Right cardiac atrium (tissue), 5 donors: ENCODE results near the gene ZRSR2. TPM values are rescaled to one million over a fixed set of nuclear protein-coding genes. Genes with fewer than 3 reads are reported as not detected.
"Not testable (repeated sequence)": the region's sequence is repeated elsewhere in the genome, so short reads cannot be mapped to it uniquely, and the experiment has no call there.

Experiments used
- ATAC-seq, 2 donors: fragments of 200-7000 bp; cut with Tn5 transposase; one replicate each; pipeline versions ENCODE4 v1.8.0 to v1.9.1; 2020; ENCODE audit warnings: moderate library complexity in 2 of 2, mild to moderate bottlenecking in 1 of 2
- DNase-seq, 3 donors: peaks; one replicate each; pipeline ENCODE4 v3.0.0-alpha.2; 2020
- H3K27ac ChIP-seq: one replicate; pipeline ENCODE4 v1.5.1; 2013; ENCODE audit warnings: mild to moderate bottlenecking, low read length, control low read depth, moderate library complexity
- H3K27me3 ChIP-seq: one replicate; pipeline ENCODE4 v1.6.1; 2013; ENCODE audit not compliant: control insufficient read depth, insufficient read depth
- H3K4me1 ChIP-seq: one replicate; pipeline ENCODE4 v1.6.1; 2013; ENCODE audit warnings: low read length; ENCODE audit not compliant: control insufficient read depth, insufficient read depth
- H3K4me3 ChIP-seq: one replicate; pipeline ENCODE4 v1.5.1; 2013; ENCODE audit warnings: low read length, control low read depth
- H3K9me3 ChIP-seq: one replicate; pipeline ENCODE4 v1.6.1; 2013; ENCODE audit warnings: low read length; ENCODE audit not compliant: control insufficient read depth
- WGBS: extraction: QIAGEN DNeasy Blood & Tissue Kit; methylation state at CpG from one replicate; pipeline ENCODE4 v1.1.7; 2013; 5-methylcytosine and 5-hydroxymethylcytosine counted together
- intact Hi-C, 4 donors: fragments of 100-400 bp; cut with DNase I; formaldehyde crosslinking; loops; one replicate each; pipeline versions ENCODE4 v1.11.0 to v1.14.0; 2022 to 2023
- polyA plus RNA-seq: library from polyadenylated mRNA; stranded (reverse); fragments of 200-250 nt; gene quantifications from one replicate; pipeline ENCODE4 v1.2.3, GENCODE V29; 2013
- total RNA-seq, 4 donors: library from RNA; stranded (reverse); fragmentation: NEBNext Ultra II Directional; extraction: Animal tissue kit (Norgen Biotek cat#: 25700); gene quantifications; one replicate each; pipeline ENCODE4 v1.2.1, GENCODE V29; 2021
- donor health status: healthy with polysubstance abuse.
- donor health status: DM: no; HTN: yes; CAD: no.
- donor health status: DM: no; HTN: no; CAD: no.
- donor health status: DM: no; HTN: yes; CAD: no; lungs with severe emphysema.
- donor health status: DM: yes; HTN: yes; CAD: no.

ZRSR2 gene
- total and polyA plus RNA-seq, 5 donors = 6.8 to 13.6 (median 8.3) TPM

DNA sequence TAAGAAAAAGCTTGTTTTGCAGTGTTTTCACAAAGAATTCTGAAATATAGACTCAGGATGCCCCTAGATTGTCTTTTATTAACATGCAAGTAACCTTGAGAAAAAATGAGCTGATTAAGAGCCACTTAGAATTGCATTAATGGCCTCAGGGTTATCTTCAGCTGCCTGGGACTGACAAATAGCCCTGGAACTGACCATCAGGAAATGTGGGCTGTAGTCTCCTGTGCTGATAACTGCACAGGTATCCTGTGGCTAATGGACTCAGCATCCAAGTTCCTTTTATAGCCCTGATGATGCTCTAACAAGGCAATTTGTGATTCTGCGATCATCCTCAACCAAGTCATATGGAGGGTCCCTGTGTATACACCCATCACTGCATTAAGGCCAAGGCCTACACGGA is 35.2 kb upstream of the ZRSR2 start:
- H3K9me3 ChIP-seq = no peaks in the 10 kb centered on the region
- peaks cover 4% of the 10 kb centered on the region for H3K4me1 ChIP-seq
- H3K27me3 ChIP-seq = no peaks in the 10 kb centered on the region
- no peak for ATAC-seq
- no peak overlapping the region for H3K4me3 ChIP-seq
- intact Hi-C loops = no loop called here
- no peak for DNase-seq
- 84% methylated on average over 2 of the region's 2 CpGs for WGBS
- no peak overlapping the region for H3K27ac ChIP-seq

DNA sequence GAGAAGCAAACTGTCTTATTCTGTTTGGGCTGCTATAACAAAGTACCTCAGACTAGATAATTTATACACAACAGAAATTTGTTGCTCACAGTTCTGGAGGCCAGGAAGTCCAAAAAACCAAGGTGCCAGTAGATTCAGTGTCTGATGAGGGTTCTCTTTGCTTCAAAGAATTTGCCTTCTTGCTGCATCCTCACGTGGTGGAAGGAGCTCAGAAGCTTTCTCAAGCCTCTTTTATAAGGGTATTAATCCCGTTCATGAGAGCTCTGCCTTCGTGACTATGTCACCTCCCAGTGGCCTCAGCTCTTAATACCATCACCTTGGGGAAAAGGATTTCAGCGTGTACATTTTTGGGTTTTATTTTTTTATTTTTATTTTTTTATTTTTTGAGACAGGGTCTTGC is 32.1 kb upstream of the ZRSR2 start:
- DNase-seq (no peak), ATAC-seq (no peak)
- WGBS = 88% methylated on average over 4 of the region's 4 CpGs
- H3K4me3 ChIP-seq = no peak overlapping the region
- no peaks in the 10 kb centered on the region for H3K27me3 ChIP-seq
- no peaks in the 10 kb centered on the region for H3K9me3 ChIP-seq
- no peak overlapping the region for H3K27ac ChIP-seq
- H3K4me1 ChIP-seq = no peaks in the 10 kb centered on the region
- intact Hi-C loops = no loop called here

DNA sequence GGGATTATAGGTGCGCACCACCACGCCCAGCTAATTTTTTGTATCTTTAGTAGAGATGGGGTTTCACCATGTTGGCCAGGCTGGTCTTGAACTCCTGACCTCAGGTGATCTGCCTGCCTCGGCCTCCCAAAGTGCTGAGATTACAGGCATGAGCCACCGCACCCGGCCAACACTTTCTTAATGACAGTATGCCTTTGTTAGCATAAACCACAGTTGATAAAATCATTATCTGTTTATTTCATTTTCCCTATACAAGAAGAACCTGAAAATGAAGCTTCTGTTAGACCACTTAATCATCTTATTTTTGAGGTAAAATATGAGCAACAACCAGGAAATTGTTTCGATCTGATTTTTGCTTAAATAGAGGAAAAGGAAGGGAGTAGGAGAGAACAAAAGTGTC is 30.4 kb upstream of the ZRSR2 start:
- H3K4me1 ChIP-seq, H3K27me3 ChIP-seq, ATAC-seq, H3K27ac ChIP-seq, intact Hi-C loops, H3K4me3 ChIP-seq, DNase-seq, H3K9me3 ChIP-seq: not testable (repeated sequence)
- 71% methylated on average over 6 of the region's 6 CpGs for WGBS

DNA sequence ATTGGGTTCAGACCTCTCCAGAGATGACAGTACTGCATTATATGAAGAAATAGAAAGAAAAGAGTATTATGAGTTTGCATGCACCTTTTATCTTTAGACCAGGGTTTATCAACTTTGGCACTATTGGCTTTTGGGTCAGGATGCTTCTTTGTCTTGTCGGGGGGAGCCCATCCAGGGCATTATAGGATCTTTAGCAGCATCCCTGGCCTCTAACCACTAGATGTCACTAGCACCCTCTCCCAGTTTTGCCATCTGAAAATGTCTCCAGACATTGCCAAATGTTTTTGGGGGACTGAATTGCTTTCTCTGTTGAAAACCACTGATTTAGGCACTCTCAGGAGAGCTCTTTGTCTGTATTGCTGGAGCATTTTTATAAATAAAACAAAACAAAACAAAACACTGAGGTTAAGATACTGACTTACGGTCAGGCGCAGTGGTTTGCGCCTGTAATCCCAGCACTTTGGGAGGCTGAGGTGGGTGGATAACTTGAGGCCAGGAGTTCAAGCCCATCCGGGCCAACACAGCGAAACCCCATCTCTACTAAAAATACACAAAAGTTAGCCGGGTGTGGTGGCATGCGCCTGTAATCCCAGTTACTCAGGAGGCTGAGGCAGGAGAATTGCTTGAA is 28.6 kb upstream of the ZRSR2 start:
- Histone ChIP-seq H3K27me3 (no peaks in the 10 kb centered on the region), H3K9me3 (no peaks in the 10 kb centered on the region), H3K4me1 (no peaks in the 10 kb centered on the region), H3K27ac (no peak overlapping the region), H3K4me3 (no peak overlapping the region)
- intact Hi-C loops = no loop called here
- WGBS = 73% methylated on average over 8 of the region's 8 CpGs
- ATAC-seq (peak in 1 of 2 donors; percentile 34), DNase-seq (no peak)

DNA sequence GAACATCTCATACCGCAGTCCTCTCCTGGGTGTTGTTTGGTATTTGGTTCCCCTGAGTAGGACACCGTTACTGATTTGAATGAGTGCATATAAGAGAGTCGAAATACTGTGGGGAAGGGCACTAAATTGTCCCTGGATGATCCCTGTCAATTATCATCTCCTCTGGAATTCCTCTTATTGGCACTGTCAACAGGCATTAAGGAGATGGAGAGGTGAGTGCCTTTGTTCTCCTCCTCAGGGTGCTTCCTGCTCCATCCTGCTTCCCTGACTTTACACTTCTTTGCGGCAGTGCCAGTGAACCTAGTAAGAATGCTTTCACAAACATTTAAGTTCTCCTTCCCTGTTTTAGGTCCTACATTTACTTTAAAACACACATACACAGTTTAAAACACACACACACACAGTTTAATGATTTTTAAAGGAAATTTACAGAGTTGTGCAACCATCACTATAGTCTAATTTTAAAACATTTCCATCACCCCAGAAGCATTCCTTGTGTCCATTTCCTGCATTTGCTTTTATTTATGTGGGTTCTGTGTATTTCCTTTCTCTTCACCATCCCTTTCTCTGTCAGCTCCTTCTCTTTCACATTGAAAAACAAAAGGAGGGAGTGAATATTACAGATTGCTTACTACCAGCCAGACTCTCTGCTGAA is 20.9 kb upstream of the ZRSR2 start:
- 82% methylated on average over 4 of the region's 4 CpGs for WGBS
- Histone ChIP-seq H3K27me3 (no peaks in the 10 kb centered on the region), H3K4me3 (no peak overlapping the region), H3K27ac (no peak overlapping the region), H3K9me3 (no peaks in the 10 kb centered on the region), H3K4me1 (no peaks in the 10 kb centered on the region)
- intact Hi-C loops = no loop called here
- ATAC-seq (no peak), DNase-seq (no peak)

DNA sequence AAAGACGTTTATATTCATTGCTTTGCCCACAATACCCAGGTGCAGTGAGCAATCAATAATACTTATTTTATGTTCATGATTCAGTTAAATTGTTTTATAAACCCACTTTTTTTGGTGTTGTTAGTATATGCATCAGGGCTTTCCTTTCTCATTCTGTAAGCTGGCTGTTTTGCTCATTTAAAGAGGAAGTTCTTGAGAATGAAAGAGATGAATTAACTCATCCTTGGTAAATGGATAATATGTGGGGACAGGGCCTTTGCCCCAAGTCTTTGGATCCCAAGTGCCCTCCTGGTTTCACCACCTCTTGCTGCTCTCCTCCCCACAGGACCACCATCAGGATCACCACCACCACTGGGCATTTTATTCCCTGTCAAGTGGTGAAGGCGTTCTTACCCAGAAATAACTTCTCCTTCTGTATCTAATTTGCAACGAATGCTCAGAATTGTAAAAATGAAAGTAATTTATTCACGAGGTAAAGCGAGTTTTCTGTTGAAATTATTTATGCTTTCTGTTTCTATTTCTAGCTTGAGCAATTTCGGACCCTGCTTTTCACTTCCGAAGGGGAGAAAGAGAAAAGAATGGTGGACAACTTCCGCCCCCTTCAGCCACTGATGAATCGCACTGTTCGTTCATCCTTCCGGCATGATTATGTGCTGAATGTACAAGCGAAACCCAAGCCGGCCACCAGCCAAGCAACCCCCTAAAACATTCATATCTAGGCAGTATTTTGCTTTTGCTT is 8.2 kb upstream of the ZRSR2 start:
- Histone ChIP-seq H3K4me1 (no peaks in the 10 kb centered on the region), H3K9me3 (no peaks in the 10 kb centered on the region), H3K4me3 (no peak overlapping the region), H3K27ac (no peak overlapping the region), H3K27me3 (no peaks in the 10 kb centered on the region)
- DNase-seq = no peak
- WGBS = 74% methylated on average over 13 of the region's 13 CpGs
- ATAC-seq = no peak
- intact Hi-C loops = no loop called here

DNA sequence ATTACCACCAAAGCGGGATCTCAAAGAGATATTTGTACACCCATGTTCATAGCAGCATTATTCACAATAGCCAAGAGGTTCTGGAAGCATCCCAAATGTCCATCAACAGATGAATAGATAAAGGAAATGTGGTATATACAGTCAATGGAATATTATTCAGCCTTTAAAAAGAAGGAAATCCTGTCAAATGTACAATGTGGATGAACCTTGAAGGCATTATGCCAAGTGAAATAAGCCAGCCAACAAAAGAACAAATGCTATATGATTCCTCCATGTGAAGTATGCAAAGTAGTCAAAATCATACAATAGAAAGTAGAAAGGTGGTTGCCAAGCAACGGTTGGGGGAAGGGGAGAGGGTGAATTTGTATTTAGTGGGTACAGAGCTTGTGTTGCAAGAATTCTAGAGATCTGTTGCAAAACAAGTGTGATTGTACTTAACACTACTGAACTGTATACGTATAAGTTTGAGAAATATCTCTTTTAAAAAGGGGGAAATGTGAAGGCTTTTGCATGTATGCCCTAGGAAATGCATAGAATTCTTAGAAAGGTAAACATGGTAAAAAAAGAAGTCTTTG is 5.0 kb upstream of the ZRSR2 start:
- H3K27ac ChIP-seq = no peak overlapping the region
- 90% methylated on average over 3 of the region's 3 CpGs for WGBS
- H3K4me3 ChIP-seq = no peak overlapping the region
- H3K27me3 ChIP-seq = no peaks in the 10 kb centered on the region
- intact Hi-C loops = no loop called here
- no peaks in the 10 kb centered on the region for H3K4me1 ChIP-seq
- no peak for DNase-seq
- H3K9me3 ChIP-seq = no peaks in the 10 kb centered on the region
- ATAC-seq = no peak

DNA sequence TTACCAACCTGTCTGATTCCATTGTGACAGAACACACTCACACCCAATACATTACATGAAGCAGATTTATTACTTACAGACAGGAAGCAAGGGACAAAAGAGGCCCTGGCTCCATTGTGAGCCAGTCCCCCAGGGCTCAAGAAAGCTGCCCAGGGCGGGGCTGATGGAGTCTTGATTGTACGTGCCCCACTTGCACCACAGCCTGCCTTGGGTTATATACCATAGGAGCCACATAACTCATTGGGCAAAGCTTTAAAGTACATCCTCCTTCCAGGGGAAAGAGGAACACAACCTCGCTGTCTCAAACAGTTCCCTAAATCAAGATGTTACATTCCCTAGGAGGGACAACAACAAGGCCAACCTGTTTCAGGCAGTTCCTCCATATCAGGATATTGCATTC is 3.4 kb upstream of the ZRSR2 start:
- H3K9me3 ChIP-seq = no peaks in the 10 kb centered on the region
- ATAC-seq (no peak), DNase-seq (no peak)
- no peak overlapping the region for H3K4me3 ChIP-seq
- H3K27ac ChIP-seq = no peak overlapping the region
- WGBS = 75% methylated on average over 3 of the region's 3 CpGs
- no peaks in the 10 kb centered on the region for H3K27me3 ChIP-seq
- no peaks in the 10 kb centered on the region for H3K4me1 ChIP-seq
- intact Hi-C loops = no loop called here

DNA sequence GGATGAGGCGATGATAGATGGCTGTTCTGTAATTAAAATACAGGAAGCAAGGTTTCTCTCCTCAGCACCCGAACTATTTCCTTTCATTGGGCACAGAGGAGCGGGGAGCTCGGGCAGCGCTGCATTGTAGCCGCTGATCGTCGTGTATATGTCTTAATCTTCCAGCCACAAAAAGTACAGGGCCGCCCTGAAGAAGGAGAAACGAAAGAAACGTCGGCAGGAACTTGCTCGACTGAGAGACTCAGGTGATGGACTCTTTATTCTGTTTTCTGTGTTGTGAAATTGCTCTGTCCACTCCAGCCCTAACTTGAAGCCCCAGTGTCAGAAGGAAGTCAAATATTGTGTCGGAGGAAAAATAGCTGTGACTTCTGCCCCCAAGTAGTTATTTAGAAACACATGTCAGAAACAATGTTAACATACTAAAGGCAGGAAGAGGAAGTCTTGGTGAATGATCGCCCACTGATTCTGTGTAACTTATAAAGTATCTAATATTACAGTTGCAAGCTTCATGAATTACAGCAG is 546 bp downstream of the ZRSR2 start:
- under 1% methylated on average over 15 of the region's 15 CpGs for WGBS
- intact Hi-C loops = no loop called here
- no peaks in the 10 kb centered on the region for H3K9me3 ChIP-seq
- H3K27ac ChIP-seq = peak overlapping the region; percentile 39
- H3K4me3 ChIP-seq = peak overlapping the region; percentile 63
- peak in 1 of 2 donors; percentile 8 for ATAC-seq
- no peaks in the 10 kb centered on the region for H3K4me1 ChIP-seq
- H3K27me3 ChIP-seq = no peaks in the 10 kb centered on the region
- no peak for DNase-seq

DNA sequence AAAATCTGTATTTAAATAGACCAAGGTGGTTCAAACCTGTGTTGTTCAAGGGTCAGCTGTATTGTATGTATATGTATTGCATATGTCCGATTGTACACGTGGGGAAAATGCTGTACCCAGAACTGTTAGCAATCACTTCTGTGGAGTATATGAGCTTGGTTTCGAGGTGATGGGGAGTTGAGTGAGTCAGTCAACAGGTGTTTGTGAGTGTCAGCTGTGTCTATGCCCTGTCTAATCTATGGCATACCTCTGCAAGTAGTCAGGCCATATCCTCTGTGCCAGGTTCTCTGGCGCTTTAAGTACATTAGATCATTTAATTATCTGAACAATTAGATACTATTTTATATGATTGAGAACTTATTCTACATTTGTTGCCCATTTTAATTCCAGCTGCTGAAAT is 7.4 kb downstream of the ZRSR2 start:
- Histone ChIP-seq H3K27ac (no peak overlapping the region), H3K27me3 (no peaks in the 10 kb centered on the region), H3K9me3 (no peaks in the 10 kb centered on the region), H3K4me1 (no peaks in the 10 kb centered on the region), H3K4me3 (no peak overlapping the region)
- no peak for ATAC-seq
- intact Hi-C loops = no loop called here
- no peak for DNase-seq
- WGBS = 92% methylated on average over 4 of the region's 4 CpGs

DNA sequence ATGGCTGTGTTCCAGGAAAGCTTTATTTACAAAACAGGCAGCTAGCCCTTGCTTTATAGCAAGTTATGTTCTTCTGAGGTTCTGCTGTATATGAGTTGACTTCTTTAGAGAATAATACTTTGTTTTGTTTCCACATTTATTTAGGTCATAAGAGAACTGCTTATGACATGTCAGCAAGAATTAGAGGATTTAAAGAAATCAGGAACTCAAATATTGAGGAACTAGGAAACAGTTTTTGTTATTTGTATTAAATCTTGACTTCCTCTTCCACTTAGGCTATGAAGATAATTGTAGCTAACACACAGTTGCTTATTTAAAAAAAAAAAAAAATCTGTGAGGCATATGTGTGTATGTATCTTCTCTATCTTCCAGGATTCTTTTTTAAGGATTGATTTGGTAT is 14.3 kb downstream of the ZRSR2 start:
- no peak overlapping the region for H3K4me3 ChIP-seq
- no peak for ATAC-seq
- intact Hi-C loops = no loop called here
- H3K27ac ChIP-seq = no peak overlapping the region
- DNase-seq = no peak
- no peaks in the 10 kb centered on the region for H3K9me3 ChIP-seq
- no peaks in the 10 kb centered on the region for H3K27me3 ChIP-seq
- H3K4me1 ChIP-seq = no peaks in the 10 kb centered on the region
